ENCODE results near the gene KRT33A.
"Not testable (repeated sequence)": the region's sequence is repeated elsewhere in the genome, so short reads cannot be mapped to it uniquely, and the experiment has no call there.

Gene KRT33A

GRCh38 chr17:41350381-41350878 lies at the start of gene KRT33A:
Gene KRT33A (minus strand): TSS chr17:41350828. CDS start chr17:41350767, 61 bp downstream.
- not testable (repeated sequence) for DNase-seq (ENCODE audit: low read depth in 2 of 2)

GRCh38 chr17:41396996-41397660 lies 46.5 kb upstream of the KRT33A start, which contains the start of gene KRT31:
Gene KRT31 (minus strand): TSS chr17:41397608. CDS start chr17:41397539, 69 bp downstream.
- no peak for DNase-seq (ENCODE audit: low read depth in 2 of 2)

- DNase-seq (ENCODE audit: low read depth in 2 of 2): no peak
Observed at GRCh38 chr17:41396340-41396739, 45.7 kb upstream of the KRT33A start.

GRCh38 chr17:41395611-41396010 lies 45.0 kb upstream of the KRT33A start:
- DNase-seq (ENCODE audit: low read depth in 2 of 2): no peak

- not testable (repeated sequence) for DNase-seq (ENCODE audit: low read depth in 2 of 2)
Observed at GRCh38 chr17:41395044-41395443, 44.4 kb upstream of the KRT33A start.

GRCh38 chr17:41394254-41394996 lies 43.8 kb upstream of the KRT33A start:
- DNase-seq (ENCODE audit: low read depth in 2 of 2): no peak

GRCh38 chr17:41393826-41394225 lies 43.2 kb upstream of the KRT33A start:
- DNase-seq (ENCODE audit: low read depth in 2 of 2): no peak

- no peak for DNase-seq (ENCODE audit: low read depth in 2 of 2)
Observed at GRCh38 chr17:41393294-41393693, 42.7 kb upstream of the KRT33A start.

- DNase-seq (ENCODE audit: low read depth in 2 of 2): no peak
Observed at GRCh38 chr17:41392278-41392677, 41.6 kb upstream of the KRT33A start.

GRCh38 chr17:41391535-41391934 lies 40.9 kb upstream of the KRT33A start:
- DNase-seq (ENCODE audit: low read depth in 2 of 2): no peak

- no peak for DNase-seq (ENCODE audit: low read depth in 2 of 2)
Observed at GRCh38 chr17:41390411-41390938, 39.8 kb upstream of the KRT33A start.

GRCh38 chr17:41387670-41388069 lies 37.0 kb upstream of the KRT33A start:
- no peak for DNase-seq (ENCODE audit: low read depth in 2 of 2)

GRCh38 chr17:41386227-41386626 lies 35.6 kb upstream of the KRT33A start:
- no peak for DNase-seq (ENCODE audit: low read depth in 2 of 2)

GRCh38 chr17:41383690-41384089 lies 33.1 kb upstream of the KRT33A start:
- DNase-seq (ENCODE audit: low read depth in 2 of 2): no peak

GRCh38 chr17:41382394-41382793 lies 31.8 kb upstream of the KRT33A start:
- DNase-seq (ENCODE audit: low read depth in 2 of 2): no peak

- DNase-seq (ENCODE audit: low read depth in 2 of 2): not testable (repeated sequence)
Observed at GRCh38 chr17:41381943-41382342, 31.3 kb upstream of the KRT33A start, which contains the start of gene KRT34. Gene KRT34 (minus strand): TSS chr17:41382306. CDS start chr17:41382246, 60 bp downstream.

- not testable (repeated sequence) for DNase-seq (ENCODE audit: low read depth in 2 of 2)
Observed at GRCh38 chr17:41380091-41380490, 29.5 kb upstream of the KRT33A start.

GRCh38 chr17:41377546-41377945 lies 26.9 kb upstream of the KRT33A start:
- no peak for DNase-seq (ENCODE audit: low read depth in 2 of 2)

GRCh38 chr17:41369713-41370112 lies 19.1 kb upstream of the KRT33A start, which contains the start of gene KRT33B:
Gene KRT33B (minus strand): TSS chr17:41369813. CDS start chr17:41369750, 63 bp downstream.
- DNase-seq (ENCODE audit: low read depth in 2 of 2): no peak

GRCh38 chr17:41369023-41369422 lies 18.4 kb upstream of the KRT33A start:
- no peak for DNase-seq (ENCODE audit: low read depth in 2 of 2)

- no peak for DNase-seq (ENCODE audit: low read depth in 2 of 2)
Observed at GRCh38 chr17:41367426-41368075, 16.9 kb upstream of the KRT33A start.

GRCh38 chr17:41366070-41366469 lies 15.4 kb upstream of the KRT33A start:
- DNase-seq (ENCODE audit: low read depth in 2 of 2): no peak
